Hepatocyte (in vitro differentiated cells): ENCODE measurements around the gene SLC27A3. TPM values are rescaled to one million over a fixed set of nuclear protein-coding genes. Genes with fewer than 3 reads are reported as not detected.

Experiments used
- DNase-seq: peaks from one replicate; pipeline ENCODE4 v3.0.0-alpha.2; 2016; ENCODE audit warnings: low spot score
- H2AFZ ChIP-seq: fragments of 200-600 bp; sonication (generic); 2 replicates; pipeline ENCODE4 v1.6.0; 2016; ENCODE audit warnings: antibody characterized with exemption, mild to moderate bottlenecking
- H3K27ac ChIP-seq: fragments of 200-600 bp; sonication (generic); 2 replicates; pipeline ENCODE4 v1.5.1; 2016; ENCODE audit warnings: mild to moderate bottlenecking
- H3K27me3 ChIP-seq: fragments of 200-600 bp; sonication (generic); 2 replicates; pipeline ENCODE4 v1.6.1; 2016
- H3K36me3 ChIP-seq: fragments of 200-600 bp; sonication (generic); replicated peaks from 2 replicates; pipeline ENCODE4 v1.5.1; 2016; ENCODE audit warnings: low read depth; ENCODE audit not compliant: insufficient read depth
- H3K4me1 ChIP-seq: fragments of 200-600 bp; sonication (generic); 2 replicates; pipeline ENCODE4 v1.5.1; 2016; ENCODE audit warnings: mild to moderate bottlenecking, moderate library complexity; ENCODE audit not compliant: insufficient read depth
- H3K4me2 ChIP-seq: fragments of 200-600 bp; sonication (generic); 2 replicates; pipeline ENCODE4 v1.6.0; 2016
- H3K4me3 ChIP-seq: fragments of 200-600 bp; sonication (generic); 2 replicates; pipeline ENCODE4 v1.5.1; 2016; ENCODE audit warnings: mild to moderate bottlenecking
- H3K79me2 ChIP-seq: fragments of 200-600 bp; sonication (generic); 2 replicates; pipeline ENCODE4 v1.6.0; 2017; ENCODE audit warnings: mild to moderate bottlenecking
- H3K9me2 ChIP-seq: fragments of 200-600 bp; sonication (generic); replicated peaks from 2 replicates; pipeline ENCODE4 v1.6.0; 2017; ENCODE audit warnings: mild to moderate bottlenecking; ENCODE audit not compliant: insufficient read depth
- H3K9me3 ChIP-seq: fragments of 200-600 bp; sonication (generic); 2 replicates; pipeline ENCODE4 v1.5.1; 2016; ENCODE audit warnings: low read depth, mild to moderate bottlenecking
- H4K20me1 ChIP-seq: fragments of 200-600 bp; sonication (generic); 2 replicates; pipeline ENCODE4 v1.6.0; 2016; ENCODE audit warnings: mild to moderate bottlenecking; ENCODE audit not compliant: insufficient read depth, poor library complexity, severe bottlenecking
- CTCF ChIP-seq: fragments of 200-600 bp; sonication (generic); IDR thresholded peaks from 2 replicates; pipeline ENCODE4 v1.5.1; 2016; ENCODE audit warnings: antibody characterized with exemption, mild to moderate bottlenecking; ENCODE audit not compliant: poor library complexity
- EZH2 ChIP-seq: fragments of 200-600 bp; sonication (generic); IDR thresholded peaks from 2 replicates; pipeline ENCODE4 v1.6.1; 2016; ENCODE audit warnings: antibody characterized with exemption, mild to moderate bottlenecking, borderline replicate concordance
- EZH2phosphoT487 ChIP-seq: fragments of 200-600 bp; sonication (generic); IDR thresholded peaks from one replicate; pipeline ENCODE4 v1.6.1; 2018; ENCODE audit warnings: antibody characterized with exemption, mild to moderate bottlenecking, low read depth, moderate library complexity; ENCODE audit not compliant: unreplicated experiment, severe bottlenecking
- WGBS: methylation state at CpG from one replicate; pipeline ENCODE4 v1.1.6; 2016; ENCODE audit warnings: low lambda C conversion rate; ENCODE audit errors: missing lambda C conversion rate; 5-methylcytosine and 5-hydroxymethylcytosine counted together
- polyA plus RNA-seq: library from polyadenylated mRNA; unstranded; fragments of >200 nt; fragmentation: Nextera tagmentation; extraction: Ambion mirVana; gene quantifications from 2 replicates; pipeline ENCODE4 v1.2.1, GENCODE V29; 2016
- small RNA-seq: library from RNA; depleted of rRNA; stranded (forward); fragments of <200 nt; gene quantifications from one replicate; pipeline ENCODE3, GENCODE V24; 2014
- total RNA-seq: library from RNA; depleted of rRNA; stranded (reverse); fragments of >200 nt; gene quantifications from 2 replicates; pipeline ENCODE4 v1.2.3, GENCODE V29; 2014

The SLC27A3 gene
- total and polyA plus RNA-seq, 2 experiments from 2014 or later = 21.5 to 37.2 TPM

GRCh38 chr1:153818876-153819275, 43.7 kb downstream of the SLC27A3 start:
- H4K20me1 ChIP-seq = no peaks in the 10 kb centered on the region
- no peaks in the 10 kb centered on the region for H3K9me2 ChIP-seq
- no peak for TF ChIP-seq EZH2phosphoT487
- no peak for TF ChIP-seq EZH2
- no peak for TF ChIP-seq CTCF
- WGBS = 94% methylated on average over 2 of the region's 2 CpGs
- H3K27ac ChIP-seq = no peak overlapping the region
- no peaks in the 10 kb centered on the region for H3K4me1 ChIP-seq
- no peaks in the 10 kb centered on the region for H3K9me3 ChIP-seq
- peaks cover 2% of the 10 kb centered on the region for H3K79me2 ChIP-seq
- H3K4me3 ChIP-seq = no peak overlapping the region
- H3K27me3 ChIP-seq = no peaks in the 10 kb centered on the region
- DNase-seq = no peak
- no peaks in the 10 kb centered on the region for H3K36me3 ChIP-seq
- H3K4me2 ChIP-seq = no peak overlapping the region
- no peak overlapping the region for H2AFZ ChIP-seq

GRCh38 chr1:153827168-153827964, 52.2 kb downstream of the SLC27A3 start:
- H3K4me1 ChIP-seq = no peaks in the 10 kb centered on the region
- H3K4me2 ChIP-seq = no peak overlapping the region
- H3K79me2 ChIP-seq = peaks cover 44% of the 10 kb centered on the region
- H3K9me3 ChIP-seq = no peaks in the 10 kb centered on the region
- peaks cover 14% of the 10 kb centered on the region for H4K20me1 ChIP-seq
- H3K36me3 ChIP-seq = no peaks in the 10 kb centered on the region
- WGBS = 88% methylated on average over 6 of the region's 6 CpGs
- H3K4me3 ChIP-seq = no peak overlapping the region
- no peak for DNase-seq
- H3K27me3 ChIP-seq = no peaks in the 10 kb centered on the region
- H2AFZ ChIP-seq = no peak overlapping the region
- no peaks in the 10 kb centered on the region for H3K9me2 ChIP-seq
- H3K27ac ChIP-seq = no peak overlapping the region
- no peak for TF ChIP-seq CTCF
- no peak for TF ChIP-seq EZH2phosphoT487
- TF ChIP-seq EZH2 = no peak

Small RNA genes within 50 kb of the gene (small RNA-seq; reads per million reads assigned to genes)
- not detected for gene RF00019

Other genes starting within 250 kb of the SLC27A3 start
- gene S100A6, start 239.4 kb upstream of the SLC27A3 start, total RNA-seq = 140 and 173 TPM in 2 replicates
- 657 and 701 TPM in 2 replicates for gene S100A6, start 239.4 kb upstream of the SLC27A3 start, polyA plus RNA-seq
- gene S100A5, start 234.5 kb upstream of the SLC27A3 start, total RNA-seq = not detected in 2 replicates
- 0.54 and 1.0 TPM in 2 replicates for gene S100A5, start 234.5 kb upstream of the SLC27A3 start, polyA plus RNA-seq
- gene S100A4, start 229.6 kb upstream of the SLC27A3 start, total RNA-seq = 64.1 and 101 TPM in 2 replicates
- 116 and 187 TPM in 2 replicates for gene S100A4, start 229.6 kb upstream of the SLC27A3 start, polyA plus RNA-seq
- gene S100A3, start 226.1 kb upstream of the SLC27A3 start, total RNA-seq = 2.6 and 2.7 TPM in 2 replicates
- 1.9 and 6.1 TPM in 2 replicates for gene S100A3, start 226.1 kb upstream of the SLC27A3 start, polyA plus RNA-seq
- gene S100A2, start 209.6 kb upstream of the SLC27A3 start, total RNA-seq = 1.7 and 4.2 TPM in 2 replicates
- gene S100A2, start 209.6 kb upstream of the SLC27A3 start, polyA plus RNA-seq = 6.9 and 10.3 TPM in 2 replicates
- 103 and 129 TPM in 2 replicates for gene S100A16, start 162.3 kb upstream of the SLC27A3 start, total RNA-seq
- 134 and 155 TPM in 2 replicates for gene S100A16, start 162.3 kb upstream of the SLC27A3 start, polyA plus RNA-seq
- 112 and 141 TPM in 2 replicates for gene S100A14, start 159.1 kb upstream of the SLC27A3 start, total RNA-seq
- gene S100A14, start 159.1 kb upstream of the SLC27A3 start, polyA plus RNA-seq = 62.8 and 94.9 TPM in 2 replicates
- 82.0 and 115 TPM in 2 replicates for gene S100A13, start 147.9 kb upstream of the SLC27A3 start, total RNA-seq
- 248 and 282 TPM in 2 replicates for gene S100A13, start 147.9 kb upstream of the SLC27A3 start, polyA plus RNA-seq
- gene S100A1, start 147.0 kb upstream of the SLC27A3 start, total RNA-seq = 2.7 and 15.0 TPM in 2 replicates
- 1.3 and 4.0 TPM in 2 replicates for gene S100A1, start 147.0 kb upstream of the SLC27A3 start, polyA plus RNA-seq
- 56.2 and 65.5 TPM in 2 replicates for gene CHTOP, start 141.3 kb upstream of the SLC27A3 start, total RNA-seq
- 40.6 and 50.7 TPM in 2 replicates for gene CHTOP, start 141.3 kb upstream of the SLC27A3 start, polyA plus RNA-seq
- 40.9 and 41.4 TPM in 2 replicates for gene SNAPIN, start 116.7 kb upstream of the SLC27A3 start, total RNA-seq
- 63.2 and 68.4 TPM in 2 replicates for gene SNAPIN, start 116.7 kb upstream of the SLC27A3 start, polyA plus RNA-seq
- gene ILF2, start 104.4 kb upstream of the SLC27A3 start, total RNA-seq = 173 and 191 TPM in 2 replicates
- gene ILF2, start 104.4 kb upstream of the SLC27A3 start, polyA plus RNA-seq = 177 and 178 TPM in 2 replicates
- gene NPR1, start 96.7 kb upstream of the SLC27A3 start, total RNA-seq = 2.5 and 2.8 TPM in 2 replicates
- gene NPR1, start 96.7 kb upstream of the SLC27A3 start, polyA plus RNA-seq = 3.0 and 4.3 TPM in 2 replicates
- gene INTS3, start 47.4 kb upstream of the SLC27A3 start, total RNA-seq = 39.1 and 42.3 TPM in 2 replicates
- gene INTS3, start 47.4 kb upstream of the SLC27A3 start, polyA plus RNA-seq = 37.1 and 51.3 TPM in 2 replicates
- gene GATAD2B, start 147.6 kb downstream of the SLC27A3 start, total RNA-seq = 7.4 and 11.7 TPM in 2 replicates
- 5.4 TPM in 2 replicates for gene GATAD2B, start 147.6 kb downstream of the SLC27A3 start, polyA plus RNA-seq
- gene DENND4B, start 171.3 kb downstream of the SLC27A3 start, total RNA-seq = 8.8 and 15.4 TPM in 2 replicates
- 22.3 and 30.6 TPM in 2 replicates for gene DENND4B, start 171.3 kb downstream of the SLC27A3 start, polyA plus RNA-seq
- gene CRTC2, start 183.2 kb downstream of the SLC27A3 start, total RNA-seq = 7.6 and 10.5 TPM in 2 replicates
- 27.1 and 28.0 TPM in 2 replicates for gene CRTC2, start 183.2 kb downstream of the SLC27A3 start, polyA plus RNA-seq
- gene SLC39A1, start 188.1 kb downstream of the SLC27A3 start, total RNA-seq = 141 and 158 TPM in 2 replicates
- 163 and 174 TPM in 2 replicates for gene SLC39A1, start 188.1 kb downstream of the SLC27A3 start, polyA plus RNA-seq
- 10.9 and 15.1 TPM in 2 replicates for gene CREB3L4, start 192.5 kb downstream of the SLC27A3 start, total RNA-seq
- 8.6 and 16.6 TPM in 2 replicates for gene CREB3L4, start 192.5 kb downstream of the SLC27A3 start, polyA plus RNA-seq
- 213 and 240 TPM in 2 replicates for gene JTB, start 202.3 kb downstream of the SLC27A3 start, total RNA-seq
- 215 and 217 TPM in 2 replicates for gene JTB, start 202.3 kb downstream of the SLC27A3 start, polyA plus RNA-seq
- gene RAB13, start 210.9 kb downstream of the SLC27A3 start, total RNA-seq = 25.9 and 39.6 TPM in 2 replicates
- 98.7 and 125 TPM in 2 replicates for gene RAB13, start 210.9 kb downstream of the SLC27A3 start, polyA plus RNA-seq
- 2,478 and 2,548 TPM in 2 replicates for gene RPS27, start 215.4 kb downstream of the SLC27A3 start, total RNA-seq
- 1,603 and 1,696 TPM in 2 replicates for gene RPS27, start 215.4 kb downstream of the SLC27A3 start, polyA plus RNA-seq